HepG2 (cell line): ENCODE measurements around the gene C19orf47. TPM values are rescaled to one million over a fixed set of nuclear protein-coding genes. Genes with fewer than 3 reads are reported as not detected.

Experiments used
- ATAC-seq: fragments of 200-7000 bp; cut with Tn5 transposase; 3 replicates; pipeline ENCODE4 v1.9.1; 2020; ENCODE audit warnings: mild to moderate bottlenecking, moderate library complexity
- BruUV-seq: library from RNA; stranded (reverse); fragments of 400-500 nt; replicated peaks from 2 replicates; lab custom pipeline; 2021; lab: Mats Ljungman, UMichigan
- CTCF ChIA-PET: fragments of 300-600 bp; formaldehyde crosslinking; extraction: SDS; loops from one replicate; lab custom pipeline; 2021; ENCODE audit warnings: low total read pairs, inconsistent platforms, low intra/inter-chr PET ratio; lab: Yijun Ruan, JAX
- POLR2A ChIA-PET: fragments of 350-600 bp; sonication (Branson Sonifier 250); formaldehyde crosslinking; loops from one replicate; lab custom pipeline; 2020; ENCODE audit warnings: antibody characterized with exemption, inconsistent platforms; lab: Yijun Ruan, JAX
- DNase-seq: peaks from one replicate; pipeline ENCODE4 v3.0.0-alpha.2; 2015; ENCODE audit warnings: low spot score
- FAIRE-seq: peaks from 3 replicates; lab custom pipeline; 2011; peaks lifted over from hg19 to GRCh38; lab: Jason Lieb, UNC
- H2AFZ ChIP-seq: one replicate; pipeline ENCODE4 v1.6.1; 2011; ENCODE audit warnings: low read length, inconsistent platforms
- H3K27ac ChIP-seq: fragments of 300-600 bp; 3 replicates; pipeline ENCODE4 v1.8.0; 2011; ENCODE audit warnings: mixed run types, mild to moderate bottlenecking, mixed read lengths, low read length, inconsistent platforms; ENCODE audit not compliant: insufficient read depth; ENCODE audit errors: extremely low read length
- H3K27me3 ChIP-seq, 2 experiments: fragments of 200-600 bp in 1 of 2; 2 replicates in 1 of 2; 3 replicates in 1 of 2; pipeline versions ENCODE4 v1.6.0 to v1.8.0; 2011; ENCODE audit warnings: low read length in 2 of 2, mild to moderate bottlenecking in 2 of 2, moderate library complexity in 2 of 2, inconsistent platforms in 1 of 2; ENCODE audit not compliant: insufficient read depth in 2 of 2, control insufficient read depth in 1 of 2
- H3K36me3 ChIP-seq, 2 experiments: fragments of 200-600 bp in 1 of 2; replicated peaks in 1 of 2; 2 replicates in 1 of 2; 3 replicates in 1 of 2; pipeline versions ENCODE4 v1.5.1 to v1.8.0; 2011; ENCODE audit warnings: low read length in 2 of 2, inconsistent platforms in 1 of 2; ENCODE audit not compliant: insufficient read depth in 2 of 2, control insufficient read depth in 1 of 2
- H3K4me1 ChIP-seq: 2 replicates; pipeline ENCODE4 v1.5.1; 2012; ENCODE audit warnings: low read length, inconsistent platforms; ENCODE audit not compliant: insufficient read depth
- H3K4me2 ChIP-seq: 2 replicates; pipeline ENCODE4 v1.6.0; 2011; ENCODE audit warnings: low read depth, low read length, inconsistent platforms
- H3K4me3 ChIP-seq, 3 experiments: fragments of 200-600 bp in 1 of 3; sonication (generic), shearing (Covaris generic) in 1 of 3; replicated peaks in 1 of 3; 2 replicates each; pipeline ENCODE4 v1.5.1; 2011 to 2016; ENCODE audit warnings: low read length in 3 of 3, inconsistent platforms in 2 of 3, low read depth in 2 of 3, mild to moderate bottlenecking in 2 of 3, control low read depth in 1 of 3, mixed read lengths in 1 of 3; ENCODE audit not compliant: insufficient read depth in 1 of 3
- H3K79me2 ChIP-seq: one replicate; pipeline ENCODE4 v1.6.1; 2011; ENCODE audit warnings: low read length, inconsistent platforms; ENCODE audit not compliant: insufficient read depth
- H3K9ac ChIP-seq: 2 replicates; pipeline ENCODE4 v1.6.0; 2011; ENCODE audit warnings: mild to moderate bottlenecking, low read depth, low read length, inconsistent platforms; ENCODE audit not compliant: insufficient read depth
- H3K9me3 ChIP-seq: 2 replicates; pipeline ENCODE4 v1.5.1; 2012; ENCODE audit warnings: mild to moderate bottlenecking, low read length
- H4K20me1 ChIP-seq: 2 replicates; pipeline ENCODE4 v1.6.0; 2011; ENCODE audit warnings: inconsistent platforms, mild to moderate bottlenecking, low read length, moderate library complexity; ENCODE audit not compliant: insufficient read depth
- AKAP8 ChIP-seq: sonication (generic); formaldehyde crosslinking; IDR thresholded peaks from 2 replicates; pipeline ENCODE4 v1.5.1; 2020; ENCODE audit warnings: mild to moderate bottlenecking, missing genetic modification reagents
- HNRNPK ChIP-seq: fragments of 200-400 bp; formaldehyde crosslinking; IDR thresholded peaks from 2 replicates; pipeline ENCODE4 v1.6.1; 2018; ENCODE audit warnings: low read length, low read depth, moderate library complexity, mild to moderate bottlenecking; ENCODE audit not compliant: poor library complexity, severe bottlenecking
- HNRNPL ChIP-seq: fragments of 200-400 bp; formaldehyde crosslinking; IDR thresholded peaks from 2 replicates; pipeline ENCODE4 v1.6.1; 2017; ENCODE audit warnings: mild to moderate bottlenecking, low read depth, low read length
- HOXD1 ChIP-seq: sonication (generic); formaldehyde crosslinking; IDR thresholded peaks from 2 replicates; pipeline ENCODE4 v1.5.0; 2020; ENCODE audit warnings: missing genetic modification reagents
- KDM3A ChIP-seq: IDR thresholded peaks from 2 replicates; pipeline ENCODE4 v1.6.1; 2018; ENCODE audit warnings: low read depth, missing compliant biosample characterization
- KLF15 ChIP-seq: sonication (generic); formaldehyde crosslinking; IDR thresholded peaks from 2 replicates; pipeline ENCODE4 v1.8.1; 2023; ENCODE audit warnings: borderline replicate concordance, mild to moderate bottlenecking, inconsistent platforms, missing genetic modification reagents, mixed read lengths
- MED13 ChIP-seq: sonication (generic); formaldehyde crosslinking; IDR thresholded peaks from 2 replicates; pipeline ENCODE4 v1.5.0; 2020; ENCODE audit warnings: missing genetic modification reagents
- MXI1 ChIP-seq: IDR thresholded peaks from 3 replicates; pipeline ENCODE4 v1.6.1; 2012; ENCODE audit warnings: low read depth, low read length, inconsistent platforms, borderline replicate concordance
- RCOR2 ChIP-seq: IDR thresholded peaks from 2 replicates; pipeline ENCODE4 v1.6.1; 2016; ENCODE audit warnings: missing biosample characterization, missing genetic modification reagents
- SMAD1 ChIP-seq: sonication (generic); formaldehyde crosslinking; IDR thresholded peaks from 2 replicates; pipeline ENCODE4 v1.4.0; 2020; ENCODE audit warnings: missing genetic modification reagents, low read depth, mild to moderate bottlenecking, borderline replicate concordance
- SOX5 ChIP-seq: IDR thresholded peaks from 2 replicates; pipeline ENCODE4 v1.6.1; 2016; ENCODE audit warnings: borderline replicate concordance
- ZKSCAN8 ChIP-seq: IDR thresholded peaks from 2 replicates; pipeline ENCODE4 v1.6.1; 2016; ENCODE audit warnings: borderline replicate concordance, missing genetic modification reagents, missing compliant biosample characterization
- ZNF343 ChIP-seq: sonication (generic); formaldehyde crosslinking; IDR thresholded peaks from 2 replicates; pipeline ENCODE4 v1.4.0; 2020; ENCODE audit warnings: mild to moderate bottlenecking, missing genetic modification reagents
- ZNF766 ChIP-seq: sonication (generic); formaldehyde crosslinking; IDR thresholded peaks from 2 replicates; pipeline ENCODE4 v1.5.0; 2020; ENCODE audit warnings: missing genetic modification reagents, borderline replicate concordance
- ZSCAN9 ChIP-seq: IDR thresholded peaks from 2 replicates; pipeline ENCODE4 v1.6.1; 2016; ENCODE audit warnings: borderline replicate concordance
- WGBS: methylation state at CpG from one replicate; pipeline ENCODE4 v1.1.6; 2017; ENCODE audit warnings: low lambda C conversion rate; 5-methylcytosine and 5-hydroxymethylcytosine counted together
- in situ Hi-C: cut with HindIII; loops from 2 replicates; pipeline ENCODE4 v1.10.0; 2017; ENCODE audit warnings: low pct_unique_long_range_greater_than_20kb; ENCODE audit not compliant: extremely low pct_ligation_motif_present
- intact Hi-C: fragments of 100-400 bp; cut with micrococcal nuclease; formaldehyde crosslinking; loops from one replicate; pipeline ENCODE4 v1.10.0; 2022; ENCODE audit not compliant: unreplicated experiment
- polyA plus RNA-seq, 8 experiments: library from polyadenylated mRNA; depleted of rRNA in 3 of 8; stranded (reverse) in 7 of 8; unstranded in 1 of 8; fragments of >200 nt; fragmentation: Illumina TruSeq in 4 of 8; extraction: Trizol in 4 of 8; gene quantifications; 2 replicates each; pipeline versions ENCODE4 v1.2.1 to v1.2.3, GENCODE V29; 2011 to 2016; ENCODE audit warnings: low read depth in 4 of 8, missing spikeins in 1 of 8, mixed read lengths in 1 of 8; ENCODE audit not compliant: insufficient read depth in 1 of 8
- total RNA-seq, 5 experiments: library from RNA; depleted of rRNA; stranded (reverse); fragments of >200 nt; fragmentation: Illumina TruSeq; extraction: Trizol; gene quantifications; 2 replicates each; pipeline ENCODE4 v1.2.3, GENCODE V29; 2016; ENCODE audit warnings: low read depth in 1 of 5
- TF ChIP-seq, protein P1 (sequence below): sonication (generic); formaldehyde crosslinking; IDR thresholded peaks from 2 replicates; pipeline ENCODE4 v1.5.0; 2020; ENCODE audit warnings: mild to moderate bottlenecking, missing genetic modification reagents, moderate library complexity
- TF ChIP-seq, protein P2 (sequence below): sonication (generic); formaldehyde crosslinking; IDR thresholded peaks from 2 replicates; pipeline ENCODE4 v1.4.0; 2020; ENCODE audit warnings: mild to moderate bottlenecking, low read depth, missing genetic modification reagents
- TF ChIP-seq, protein P3 (sequence below): fragments of 450-650 bp; IDR thresholded peaks from 2 replicates; pipeline ENCODE4 v1.6.1; 2017; ENCODE audit warnings: mild to moderate bottlenecking

Gene C19orf47
- total and polyA plus RNA-seq, 2 of the 13 experiments (the other 11 are each of a cell fraction or from before 2014, with no cell fraction given), result 8.1 to 10.6 TPM

DNA sequence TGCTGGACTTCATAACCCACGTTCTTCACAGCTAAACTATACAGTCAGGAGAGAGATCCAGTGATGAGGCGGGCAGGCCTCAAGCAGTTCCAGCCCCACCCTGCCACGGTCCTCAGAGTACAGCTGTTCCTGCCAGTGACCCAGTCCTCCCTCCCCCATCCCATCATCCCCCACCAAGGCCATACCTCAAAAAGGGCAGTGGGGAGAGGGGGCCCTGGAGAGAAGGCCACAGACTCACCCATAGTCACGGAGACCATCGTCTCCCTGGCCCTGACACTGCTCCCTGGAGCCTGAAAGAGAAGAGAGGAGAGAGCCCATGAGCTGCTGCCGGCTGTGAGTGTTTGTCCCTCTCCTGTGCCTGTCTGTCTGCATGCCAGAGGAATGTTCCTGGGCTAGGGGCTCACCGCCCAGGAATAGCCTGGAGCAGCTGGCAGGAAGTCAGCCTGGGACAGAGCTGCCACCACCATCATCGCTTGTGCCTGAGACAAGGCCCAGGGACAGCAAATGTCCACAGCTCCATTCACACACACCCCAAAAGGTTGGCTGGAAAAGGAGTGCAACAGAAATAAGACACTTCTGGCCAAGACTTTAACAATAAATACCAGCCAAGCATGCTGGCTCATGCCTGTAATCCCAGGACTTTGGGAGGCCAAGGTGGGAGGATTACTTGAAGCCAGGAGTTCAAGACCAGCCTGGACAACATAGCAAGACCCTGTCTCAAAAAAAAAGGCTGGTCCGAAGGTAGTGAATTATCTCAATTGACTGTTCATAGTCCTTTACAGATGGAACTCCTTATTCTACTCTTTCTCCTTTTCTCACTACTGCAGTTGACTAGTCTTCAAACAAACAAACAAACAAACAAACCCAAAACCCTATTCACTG lies 6.4 kb downstream of the C19orf47 start:
- TF ChIP-seq MXI1 (no peak), ZSCAN9 (no peak), ZNF766 (CRISPR knock-in tag) (no peak), HNRNPK (no peak), ZNF343 (no peak), ZKSCAN8 (no peak), HNRNPL (no peak), MED13 (no peak), SMAD1 (no peak), HOXD1 (CRISPR knock-in tag) (no peak), RCOR2 (no peak), KLF15 (no peak), KDM3A (CRISPR knock-in tag) (no peak), SOX5 (CRISPR knock-in tag) (no peak), AKAP8 (CRISPR knock-in tag) (no peak)
- TF ChIP-seq, protein P1, sequence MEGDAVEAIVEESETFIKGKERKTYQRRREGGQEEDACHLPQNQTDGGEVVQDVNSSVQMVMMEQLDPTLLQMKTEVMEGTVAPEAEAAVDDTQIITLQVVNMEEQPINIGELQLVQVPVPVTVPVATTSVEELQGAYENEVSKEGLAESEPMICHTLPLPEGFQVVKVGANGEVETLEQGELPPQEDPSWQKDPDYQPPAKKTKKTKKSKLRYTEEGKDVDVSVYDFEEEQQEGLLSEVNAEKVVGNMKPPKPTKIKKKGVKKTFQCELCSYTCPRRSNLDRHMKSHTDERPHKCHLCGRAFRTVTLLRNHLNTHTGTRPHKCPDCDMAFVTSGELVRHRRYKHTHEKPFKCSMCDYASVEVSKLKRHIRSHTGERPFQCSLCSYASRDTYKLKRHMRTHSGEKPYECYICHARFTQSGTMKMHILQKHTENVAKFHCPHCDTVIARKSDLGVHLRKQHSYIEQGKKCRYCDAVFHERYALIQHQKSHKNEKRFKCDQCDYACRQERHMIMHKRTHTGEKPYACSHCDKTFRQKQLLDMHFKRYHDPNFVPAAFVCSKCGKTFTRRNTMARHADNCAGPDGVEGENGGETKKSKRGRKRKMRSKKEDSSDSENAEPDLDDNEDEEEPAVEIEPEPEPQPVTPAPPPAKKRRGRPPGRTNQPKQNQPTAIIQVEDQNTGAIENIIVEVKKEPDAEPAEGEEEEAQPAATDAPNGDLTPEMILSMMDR (CRISPR knock-in tag), result no peak
- TF ChIP-seq, protein P2, sequence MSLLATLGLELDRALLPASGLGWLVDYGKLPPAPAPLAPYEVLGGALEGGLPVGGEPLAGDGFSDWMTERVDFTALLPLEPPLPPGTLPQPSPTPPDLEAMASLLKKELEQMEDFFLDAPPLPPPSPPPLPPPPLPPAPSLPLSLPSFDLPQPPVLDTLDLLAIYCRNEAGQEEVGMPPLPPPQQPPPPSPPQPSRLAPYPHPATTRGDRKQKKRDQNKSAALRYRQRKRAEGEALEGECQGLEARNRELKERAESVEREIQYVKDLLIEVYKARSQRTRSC (CRISPR knock-in tag), result no peak
- TF ChIP-seq, protein P3, sequence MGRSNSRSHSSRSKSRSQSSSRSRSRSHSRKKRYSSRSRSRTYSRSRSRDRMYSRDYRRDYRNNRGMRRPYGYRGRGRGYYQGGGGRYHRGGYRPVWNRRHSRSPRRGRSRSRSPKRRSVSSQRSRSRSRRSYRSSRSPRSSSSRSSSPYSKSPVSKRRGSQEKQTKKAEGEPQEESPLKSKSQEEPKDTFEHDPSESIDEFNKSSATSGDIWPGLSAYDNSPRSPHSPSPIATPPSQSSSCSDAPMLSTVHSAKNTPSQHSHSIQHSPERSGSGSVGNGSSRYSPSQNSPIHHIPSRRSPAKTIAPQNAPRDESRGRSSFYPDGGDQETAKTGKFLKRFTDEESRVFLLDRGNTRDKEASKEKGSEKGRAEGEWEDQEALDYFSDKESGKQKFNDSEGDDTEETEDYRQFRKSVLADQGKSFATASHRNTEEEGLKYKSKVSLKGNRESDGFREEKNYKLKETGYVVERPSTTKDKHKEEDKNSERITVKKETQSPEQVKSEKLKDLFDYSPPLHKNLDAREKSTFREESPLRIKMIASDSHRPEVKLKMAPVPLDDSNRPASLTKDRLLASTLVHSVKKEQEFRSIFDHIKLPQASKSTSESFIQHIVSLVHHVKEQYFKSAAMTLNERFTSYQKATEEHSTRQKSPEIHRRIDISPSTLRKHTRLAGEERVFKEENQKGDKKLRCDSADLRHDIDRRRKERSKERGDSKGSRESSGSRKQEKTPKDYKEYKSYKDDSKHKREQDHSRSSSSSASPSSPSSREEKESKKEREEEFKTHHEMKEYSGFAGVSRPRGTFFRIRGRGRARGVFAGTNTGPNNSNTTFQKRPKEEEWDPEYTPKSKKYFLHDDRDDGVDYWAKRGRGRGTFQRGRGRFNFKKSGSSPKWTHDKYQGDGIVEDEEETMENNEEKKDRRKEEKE, result no peak
- H3K4me2 ChIP-seq, result no peak overlapping the region
- intact Hi-C loops (loop anchor here (10.0 kb wide), 1 partner anchor 83 kb away; the partner anchor contains the start of gene SERTAD1), in situ Hi-C loops (no loop called here)
- no peaks in the 10 kb centered on the region for H3K27me3 ChIP-seq
- POLR2A ChIA-PET, result no interaction called here
- peaks cover 2% of the 10 kb centered on the region; the same call in 1 of the 2 replicates for H3K4me1 ChIP-seq
- CTCF ChIA-PET, result no interaction called here
- 91% methylated on average over 7 of the region's 9 CpGs for WGBS
- H3K79me2 ChIP-seq, result peaks cover 9% of the 10 kb centered on the region
- FAIRE-seq (no peak), DNase-seq (no peak), ATAC-seq (no peak)
- H3K9ac ChIP-seq, result no peak overlapping the region
- peaks cover 0 to 8% of the 10 kb centered on the region in 2 experiments; a peak in 1 of 5 replicates for H3K36me3 ChIP-seq
- BruUV-seq, result no TSS peak
- H3K9me3 ChIP-seq, result no peaks in the 10 kb centered on the region
- no peaks in the 10 kb centered on the region; the same call in 1 of the 2 replicates for H4K20me1 ChIP-seq
- no peak overlapping the region for H3K4me3 ChIP-seq
- no peak overlapping the region for H2AFZ ChIP-seq
- H3K27ac ChIP-seq, result no peak overlapping the region
